Rectal smooth muscle tissue (tissue), 1 donor: ENCODE results near the gene OTULINL.

ENCODE experiments used
- H3K27ac ChIP-seq: one replicate; pipeline ENCODE4 v1.7.0; 2013; ENCODE audit warnings: low read depth, low read length, inconsistent platforms
- H3K27me3 ChIP-seq: one replicate; pipeline ENCODE4 v1.7.0; 2013; ENCODE audit warnings: low read length; ENCODE audit not compliant: control insufficient read depth, insufficient read depth
- H3K36me3 ChIP-seq: one replicate; pipeline ENCODE4 v1.7.0; 2013; ENCODE audit warnings: low read length; ENCODE audit not compliant: control insufficient read depth, insufficient read depth
- H3K4me1 ChIP-seq: one replicate; pipeline ENCODE4 v1.7.0; 2013; ENCODE audit warnings: low read length; ENCODE audit not compliant: control insufficient read depth, insufficient read depth
- H3K4me3 ChIP-seq: one replicate; pipeline ENCODE4 v1.7.0; 2013; ENCODE audit warnings: low read length
- H3K9ac ChIP-seq: one replicate; pipeline ENCODE4 v1.7.0; 2013; ENCODE audit warnings: low read length

The OTULINL gene

DNA sequence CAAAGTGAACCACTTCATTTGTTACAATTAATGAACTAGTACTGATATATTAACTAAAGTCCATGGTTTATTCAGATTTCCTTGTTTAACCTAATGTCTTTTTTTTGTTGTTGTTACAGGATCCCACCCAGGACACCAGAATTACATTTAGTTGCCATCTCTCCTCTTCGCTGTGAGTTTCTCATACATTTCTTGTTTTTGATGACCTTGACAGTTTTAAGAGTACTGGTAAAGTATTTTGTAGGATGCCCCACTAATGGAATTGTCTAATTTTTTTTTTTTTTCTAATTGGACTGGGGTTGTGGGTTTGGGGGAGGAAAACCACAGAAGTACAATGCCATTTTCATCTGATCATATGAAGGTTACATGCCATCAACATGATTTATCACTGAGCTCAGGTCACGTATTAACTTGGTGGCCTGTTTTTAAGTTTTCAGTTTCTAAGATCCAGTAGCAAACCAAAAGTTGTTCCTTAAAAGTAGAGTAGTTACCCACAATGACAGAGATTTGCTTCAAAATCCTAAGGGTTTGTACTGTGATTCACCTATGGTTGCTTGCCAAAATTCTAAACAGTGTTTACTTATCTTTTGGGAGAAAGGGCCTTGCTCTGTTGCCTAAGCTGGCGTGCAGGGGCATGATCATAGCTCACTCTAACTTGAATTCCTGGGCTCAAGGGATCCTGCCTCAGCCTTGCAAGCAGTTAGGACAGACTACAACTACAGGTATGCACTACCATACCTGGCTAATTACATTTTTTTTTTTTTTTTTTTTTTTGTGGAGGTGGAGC, 78.4 kb downstream of the OTULINL start:
- Histone ChIP-seq H3K36me3 (no peaks in the 10 kb centered on the region), H3K4me3 (no peak overlapping the region), H3K27me3 (no peaks in the 10 kb centered on the region), H3K9ac (no peak overlapping the region), H3K4me1 (no peaks in the 10 kb centered on the region), H3K27ac (no peak overlapping the region)

DNA sequence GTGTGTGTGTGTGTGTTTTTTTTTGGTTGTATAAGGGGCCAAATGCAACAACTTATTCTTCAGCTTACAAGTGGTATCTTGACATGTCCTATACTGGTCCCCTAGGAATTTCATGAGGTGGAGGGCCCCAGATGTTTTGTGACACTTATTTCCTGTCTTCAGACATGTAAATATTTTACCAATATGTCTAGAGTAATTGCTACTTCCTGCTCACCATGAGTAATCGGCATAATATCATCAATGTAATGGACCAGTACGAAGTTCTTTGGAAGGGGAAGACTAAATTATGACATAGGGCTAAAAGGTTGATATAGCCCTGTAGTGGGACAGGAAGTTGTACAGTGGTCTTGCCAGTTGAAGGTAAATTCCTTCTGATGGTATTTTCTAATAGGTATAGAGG, 79.2 kb downstream of the OTULINL start:
- Histone ChIP-seq H3K9ac (no peak overlapping the region), H3K4me1 (peaks cover 4% of the 10 kb centered on the region), H3K27me3 (no peaks in the 10 kb centered on the region), H3K27ac (no peak overlapping the region), H3K4me3 (no peak overlapping the region), H3K36me3 (no peaks in the 10 kb centered on the region)
